SK-N-SH (cell line): Measurements from ENCODE around the gene FNTB. TPM values are rescaled to one million over a fixed set of nuclear protein-coding genes. Genes with fewer than 3 reads are reported as not detected.

Experiments used
- CTCF ChIA-PET: fragments of 300-600, 350-600 bp; formaldehyde crosslinking; extraction: SDS; loops from one replicate; lab custom pipeline; 2021; lab: Yijun Ruan, JAX
- POLR2A ChIA-PET: fragments of 350-600 bp; sonication (Branson Sonifier 250); formaldehyde crosslinking; extraction: SDS; loops from one replicate; lab custom pipeline; 2020; ENCODE audit warnings: antibody characterized with exemption, inconsistent platforms; lab: Yijun Ruan, JAX
- DNase-seq: peaks from one replicate; pipeline ENCODE4 v3.0.0; 2012
- H2AFZ ChIP-seq: fragments of 200-600 bp; sonication (generic); 2 replicates; pipeline ENCODE4 v1.8.1; 2016; ENCODE audit warnings: antibody characterized with exemption, mild to moderate bottlenecking, low read depth
- H3F3A ChIP-seq: fragments of 200-600 bp; sonication (generic); replicated peaks from 2 replicates; pipeline ENCODE3; 2016; ENCODE audit warnings: antibody characterized with exemption, mild to moderate bottlenecking; ENCODE audit not compliant: insufficient read depth
- H3K27ac ChIP-seq, 2 experiments: fragments of 200-500 bp in 1 of 2; fragments of 200-600 bp in 1 of 2; sonication (Bioruptor generic) in 1 of 2; sonication (generic), shearing (Covaris generic) in 1 of 2; 2 replicates each; pipeline versions ENCODE4 v1.5.1 to v1.6.1; 2014 to 2016; ENCODE audit warnings: low read depth in 2 of 2, inconsistent platforms in 1 of 2, low read length in 1 of 2, mild to moderate bottlenecking in 1 of 2, mixed read lengths in 1 of 2
- H3K27me3 ChIP-seq: fragments of 200-600 bp; sonication (generic), shearing (Covaris generic); 2 replicates; pipeline ENCODE4 v1.6.1; 2016; ENCODE audit warnings: mixed run types; ENCODE audit not compliant: insufficient read depth
- H3K36me3 ChIP-seq, 2 experiments: fragments of 200-500 bp in 1 of 2; fragments of 200-600 bp in 1 of 2; sonication (Bioruptor generic) in 1 of 2; sonication (generic) in 1 of 2; replicated peaks in 1 of 2; 2 replicates each; pipeline versions ENCODE3 to v1.5.1; 2014 to 2016; ENCODE audit warnings: low read length in 1 of 2, mild to moderate bottlenecking in 1 of 2; ENCODE audit not compliant: insufficient read depth in 2 of 2, control insufficient read depth in 1 of 2
- H3K4me1 ChIP-seq, 2 experiments: fragments of 200-500 bp in 1 of 2; fragments of 200-600 bp in 1 of 2; sonication (Bioruptor generic) in 1 of 2; sonication (generic), shearing (Covaris generic) in 1 of 2; 2 replicates each; pipeline versions ENCODE4 v1.5.1 to v1.6.1; 2014 to 2016; ENCODE audit warnings: low read depth in 1 of 2, low read length in 1 of 2, mixed run types in 1 of 2; ENCODE audit not compliant: insufficient read depth in 2 of 2, control insufficient read depth in 1 of 2
- H3K4me2 ChIP-seq: fragments of 200-600 bp; sonication (generic), shearing (Covaris generic); 2 replicates; pipeline ENCODE4 v1.6.1; 2017; ENCODE audit warnings: mixed run types
- H3K4me3 ChIP-seq, 2 experiments: fragments of 200-500 bp in 1 of 2; fragments of 200-600 bp in 1 of 2; sonication (Bioruptor generic) in 1 of 2; sonication (generic), shearing (Covaris generic) in 1 of 2; 2 replicates each; pipeline versions ENCODE4 v1.5.1 to v1.8.1; 2014 to 2016; ENCODE audit warnings: low read depth in 2 of 2, inconsistent platforms in 1 of 2, low read length in 1 of 2, mild to moderate bottlenecking in 1 of 2, mixed read lengths in 1 of 2, moderate library complexity in 1 of 2
- H3K79me2 ChIP-seq: fragments of 200-600 bp; sonication (generic); 2 replicates; pipeline ENCODE4 v1.8.1; 2017; ENCODE audit warnings: mild to moderate bottlenecking; ENCODE audit not compliant: insufficient read depth
- H3K9ac ChIP-seq: fragments of 200-600 bp; sonication (generic); 2 replicates; pipeline ENCODE4 v1.6.1; 2017; ENCODE audit warnings: mixed run types
- H3K9me2 ChIP-seq: fragments of 200-600 bp; sonication (generic); 2 replicates; pipeline ENCODE4 v1.6.1; 2017; ENCODE audit warnings: mixed run types
- H3K9me3 ChIP-seq: fragments of 200-600 bp; sonication (generic); 2 replicates; pipeline ENCODE4 v1.6.1; 2017; ENCODE audit warnings: mixed run types, mild to moderate bottlenecking, moderate library complexity
- H4K20me1 ChIP-seq: fragments of 200-600 bp; sonication (generic); 2 replicates; pipeline ENCODE4 v1.6.1; 2017; ENCODE audit warnings: mild to moderate bottlenecking, mixed run types; ENCODE audit not compliant: insufficient read depth
- ELF1 ChIP-seq: IDR thresholded peaks from 2 replicates; pipeline ENCODE4 v1.4.0; 2012
- EP300 ChIP-seq, 2 experiments: IDR thresholded peaks; 2 replicates each; pipeline versions ENCODE4 v1.4.0 to v1.6.1; 2012; ENCODE audit warnings: borderline replicate concordance in 1 of 2, low read depth in 1 of 2, low read length in 1 of 2
- EZH2phosphoT487 ChIP-seq: fragments of 200-600 bp; sonication (generic); IDR thresholded peaks from 2 replicates; pipeline ENCODE4 v1.6.1; 2017; ENCODE audit warnings: low read depth, mixed run types, mild to moderate bottlenecking, antibody characterized with exemption, moderate library complexity, borderline replicate concordance
- FOSL2 ChIP-seq: IDR thresholded peaks from 2 replicates; pipeline ENCODE4 v1.4.0; 2012; ENCODE audit warnings: low read depth, mild to moderate bottlenecking, moderate library complexity, borderline replicate concordance
- GABPA ChIP-seq: IDR thresholded peaks from 2 replicates; pipeline ENCODE4 v1.4.0; 2012; ENCODE audit warnings: low read depth, mild to moderate bottlenecking
- JUND ChIP-seq: IDR thresholded peaks from 2 replicates; pipeline ENCODE4 v1.4.0; 2012
- MEF2A ChIP-seq: IDR thresholded peaks from 2 replicates; pipeline ENCODE4 v1.4.0; 2012; ENCODE audit warnings: low read depth, borderline replicate concordance
- NFIC ChIP-seq: IDR thresholded peaks from 2 replicates; pipeline ENCODE4 v1.4.0; 2012; ENCODE audit warnings: borderline replicate concordance
- NRF1 ChIP-seq: IDR thresholded peaks from 2 replicates; pipeline ENCODE4 v1.6.1; 2012; ENCODE audit warnings: low read depth, mild to moderate bottlenecking, low read length
- SMC3 ChIP-seq: IDR thresholded peaks from 2 replicates; pipeline ENCODE4 v1.6.1; 2012; ENCODE audit warnings: low read depth, low read length, improper control_type of control experiment
- TCF12 ChIP-seq: IDR thresholded peaks from 2 replicates; pipeline ENCODE4 v1.4.0; 2012
- WGBS: methylation state at CpG from one replicate; pipeline ENCODE4 v1.1.6; 2017; ENCODE audit warnings: low lambda C conversion rate; 5-methylcytosine and 5-hydroxymethylcytosine counted together
- polyA plus RNA-seq, 3 experiments: library from polyadenylated mRNA; depleted of rRNA; stranded (reverse); fragments of >200 nt; gene quantifications; 2 replicates each; pipeline ENCODE4 v1.2.3, GENCODE V29; 2012
- TF ChIP-seq, protein P1 (sequence below): IDR thresholded peaks from 2 replicates; pipeline ENCODE4 v1.4.0; 2012; ENCODE audit warnings: low read depth

Gene FNTB
- polyA plus RNA-seq, 1 of the 3 experiments (the other 2 are of a cell fraction), result 18.4 TPM

- Histone ChIP-seq H2AFZ (peak within 1 kb of the TSS; percentile 96), H3K79me2 (no peaks in the 10 kb centered on the region), H4K20me1 (no peaks in the 10 kb centered on the region), H3K36me3 (peaks cover 0 to 3% of the 10 kb centered on the region in 2 experiments), H3K27me3 (no peaks in the 10 kb centered on the region), H3K9ac (peak within 1 kb of the TSS; percentile 67), H3K9me2 (no peaks in the 10 kb centered on the region), H3K4me1 (peaks cover 10 to 19% of the 10 kb centered on the region in 2 experiments; a peak in 3 of 4 replicates), H3K27ac (peak within 1 kb of the TSS in 1 of 2 experiments; percentile 35; a peak in 1 of 4 replicates), H3K4me2 (peak within 1 kb of the TSS; percentile 96), H3K4me3 (peak within 1 kb of the TSS; percentile 59 to 69), H3K9me3 (no peaks in the 10 kb centered on the region), H3F3A (no peaks in the 10 kb centered on the region)
- CTCF ChIA-PET, result interaction anchor here (0.9 to 1.6 kb wide), 3 partner anchors 12 to 80 kb away, joined by 3 to 7 read pairs (median 3); no protein-coding TSS in a partner anchor
- DNase-seq, result peak; percentile 90
- WGBS, result 7% methylated on average over 18 of the region's 96 CpGs
- POLR2A ChIA-PET, result interaction anchor here (0.6 kb wide), 1 partner anchor 16 kb away, joined by 4 read pairs; no protein-coding TSS in a partner anchor
- no peak for TF ChIP-seq FOSL2
- no peak for TF ChIP-seq MEF2A
These were observed 14.5 kb upstream of the FNTB start, which contains the start of gene RAB15 for GRCh38 chr14:64971943-64972791. Gene RAB15, minus strand, starts transcription at chr14:64972336. Its CDS starts 260 bp downstream, at chr14:64972076.

GRCh38 chr14:64973026-64973442, 13.7 kb upstream of the FNTB start:
- ChIA-PET CTCF (interaction anchor here (1.5 to 1.6 kb wide), 3 partner anchors 9 to 81 kb away, joined by 4 to 7 read pairs (median 6); partner anchors contain the start of gene FNTB), POLR2A (no interaction called here)
- no peak overlapping the region for H3K27ac ChIP-seq
- H3K9ac ChIP-seq, result no peak overlapping the region
- no peak for DNase-seq
- H3K79me2 ChIP-seq, result no peaks in the 10 kb centered on the region
- H3K9me3 ChIP-seq, result no peaks in the 10 kb centered on the region
- no peaks in the 10 kb centered on the region for H3K9me2 ChIP-seq
- 94% methylated on average over 8 of the region's 8 CpGs for WGBS
- H3K4me3 ChIP-seq, result peak overlapping the region; percentile 59 to 65; a peak in 3 of 4 replicates
- no peaks in the 10 kb centered on the region for H3F3A ChIP-seq
- H3K27me3 ChIP-seq, result no peaks in the 10 kb centered on the region
- no peaks in the 10 kb centered on the region for H3K36me3 ChIP-seq
- peaks cover 10 to 19% of the 10 kb centered on the region in 2 experiments; a peak in 3 of 4 replicates for H3K4me1 ChIP-seq
- peak overlapping the region; percentile 96; the same call in 1 of the 2 replicates for H2AFZ ChIP-seq
- peak overlapping the region; percentile 86; the same call in 1 of the 2 replicates for H3K4me2 ChIP-seq
- H4K20me1 ChIP-seq, result no peaks in the 10 kb centered on the region
- no peak for TF ChIP-seq ELF1
- TF ChIP-seq NFIC, result no peak

GRCh38 chr14:64973826-64974225, 12.9 kb upstream of the FNTB start:
- H3K9ac ChIP-seq, result no peak overlapping the region
- no peaks in the 10 kb centered on the region for H3F3A ChIP-seq
- H3K79me2 ChIP-seq, result no peaks in the 10 kb centered on the region
- H3K4me3 ChIP-seq, result no peak overlapping the region
- H3K27me3 ChIP-seq, result no peaks in the 10 kb centered on the region
- H2AFZ ChIP-seq, result no peak overlapping the region
- no peak for TF ChIP-seq NRF1
- TF ChIP-seq EP300 (IDR thresholded peaks at IDR 0.05; ENCODE audit: borderline replicate concordance in 1 of 2, low read depth in 1 of 2, low read length in 1 of 2), result no peak
- TF ChIP-seq FOSL2, result no peak
- TF ChIP-seq, protein P1, sequence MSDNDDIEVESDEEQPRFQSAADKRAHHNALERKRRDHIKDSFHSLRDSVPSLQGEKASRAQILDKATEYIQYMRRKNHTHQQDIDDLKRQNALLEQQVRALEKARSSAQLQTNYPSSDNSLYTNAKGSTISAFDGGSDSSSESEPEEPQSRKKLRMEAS, result no peak
- TF ChIP-seq GABPA, result no peak
- no peak for TF ChIP-seq SMC3
- no peak for TF ChIP-seq JUND
- TF ChIP-seq EZH2phosphoT487, result no peak
- no peak for TF ChIP-seq TCF12
- no peak overlapping the region for H3K27ac ChIP-seq
- H3K4me2 ChIP-seq, result no peak overlapping the region
- H3K9me3 ChIP-seq, result no peaks in the 10 kb centered on the region
- no peaks in the 10 kb centered on the region for H3K9me2 ChIP-seq
- DNase-seq, result no peak
- ChIA-PET CTCF (interaction anchor here (1.0 to 1.6 kb wide), 4 partner anchors 8 to 442 kb away, joined by 3 to 7 read pairs (median 5); partner anchors contain the start of gene FNTB), POLR2A (no interaction called here)
- no peaks in the 10 kb centered on the region for H4K20me1 ChIP-seq
- H3K36me3 ChIP-seq, result no peaks in the 10 kb centered on the region
- peaks cover 6 to 14% of the 10 kb centered on the region in 2 experiments; a peak in 3 of 4 replicates for H3K4me1 ChIP-seq
- 96% methylated on average over 9 of the region's 9 CpGs for WGBS
